HG02840 (cell line): Measurements from ENCODE around the gene TADA3.

ENCODE experiments used
- ATAC-seq: cut with Tn5 transposase; IDR thresholded peaks from one replicate; pipeline ENCODE4 v1.9.1; 2021; ENCODE audit warnings: mild to moderate bottlenecking, moderate library complexity, moderate number of reproducible peaks; ENCODE audit not compliant: unreplicated experiment, low FRiP score

TADA3 gene, protein sequence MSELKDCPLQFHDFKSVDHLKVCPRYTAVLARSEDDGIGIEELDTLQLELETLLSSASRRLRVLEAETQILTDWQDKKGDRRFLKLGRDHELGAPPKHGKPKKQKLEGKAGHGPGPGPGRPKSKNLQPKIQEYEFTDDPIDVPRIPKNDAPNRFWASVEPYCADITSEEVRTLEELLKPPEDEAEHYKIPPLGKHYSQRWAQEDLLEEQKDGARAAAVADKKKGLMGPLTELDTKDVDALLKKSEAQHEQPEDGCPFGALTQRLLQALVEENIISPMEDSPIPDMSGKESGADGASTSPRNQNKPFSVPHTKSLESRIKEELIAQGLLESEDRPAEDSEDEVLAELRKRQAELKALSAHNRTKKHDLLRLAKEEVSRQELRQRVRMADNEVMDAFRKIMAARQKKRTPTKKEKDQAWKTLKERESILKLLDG

GRCh38 chr3:9792405-9793160, at the start of gene TADA3, which contains the start of gene ARPC4:
Gene TADA3 (minus strand): TSS chr3:9792473. CDS start chr3:9791466, 1,007 bp downstream.
Gene ARPC4 (plus strand): TSS chr3:9793082. CDS start chr3:9793122, 40 bp downstream.
- ATAC-seq = peak; percentile 83

DNA sequence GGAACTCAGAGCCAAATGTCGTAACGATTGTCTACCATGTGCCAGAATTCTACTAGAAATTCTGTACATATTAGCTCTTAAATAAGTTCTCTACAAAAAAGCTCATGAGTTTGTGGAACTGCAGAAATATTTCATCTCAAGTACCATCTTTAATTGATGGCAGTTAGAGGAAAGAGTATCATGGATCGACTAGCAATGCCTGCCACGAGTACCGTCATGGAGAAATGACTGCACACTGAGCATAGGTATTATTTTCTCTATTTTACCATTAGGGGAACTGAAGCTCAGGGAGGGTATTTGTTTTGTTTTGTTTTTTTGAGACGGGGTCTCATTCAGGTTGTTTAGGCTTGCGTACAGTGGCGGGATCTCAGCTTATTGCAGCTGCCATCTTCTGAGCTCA, 48.7 kb upstream of the TADA3 start:
- ATAC-seq = no peak

DNA sequence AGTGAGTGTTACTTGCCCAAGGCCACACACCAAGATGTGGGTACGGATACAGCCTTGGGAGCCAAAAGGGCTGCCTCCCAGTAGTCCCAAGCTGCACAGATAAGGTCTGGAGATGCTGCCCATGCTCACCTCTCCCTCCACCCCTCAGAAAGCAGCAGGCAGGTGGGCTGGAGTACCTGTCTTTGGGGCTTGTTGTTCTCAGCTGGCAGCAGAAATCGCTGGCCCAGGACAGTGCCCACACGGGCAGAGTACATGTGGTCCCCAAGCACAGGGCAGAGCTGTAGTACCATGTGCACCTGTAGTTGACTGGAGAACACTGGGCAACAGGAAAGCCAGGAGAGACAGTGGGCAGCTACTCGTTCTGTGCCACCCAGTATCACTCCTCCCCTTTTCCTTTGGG, 46.6 kb upstream of the TADA3 start:
- ATAC-seq = no peak

DNA sequence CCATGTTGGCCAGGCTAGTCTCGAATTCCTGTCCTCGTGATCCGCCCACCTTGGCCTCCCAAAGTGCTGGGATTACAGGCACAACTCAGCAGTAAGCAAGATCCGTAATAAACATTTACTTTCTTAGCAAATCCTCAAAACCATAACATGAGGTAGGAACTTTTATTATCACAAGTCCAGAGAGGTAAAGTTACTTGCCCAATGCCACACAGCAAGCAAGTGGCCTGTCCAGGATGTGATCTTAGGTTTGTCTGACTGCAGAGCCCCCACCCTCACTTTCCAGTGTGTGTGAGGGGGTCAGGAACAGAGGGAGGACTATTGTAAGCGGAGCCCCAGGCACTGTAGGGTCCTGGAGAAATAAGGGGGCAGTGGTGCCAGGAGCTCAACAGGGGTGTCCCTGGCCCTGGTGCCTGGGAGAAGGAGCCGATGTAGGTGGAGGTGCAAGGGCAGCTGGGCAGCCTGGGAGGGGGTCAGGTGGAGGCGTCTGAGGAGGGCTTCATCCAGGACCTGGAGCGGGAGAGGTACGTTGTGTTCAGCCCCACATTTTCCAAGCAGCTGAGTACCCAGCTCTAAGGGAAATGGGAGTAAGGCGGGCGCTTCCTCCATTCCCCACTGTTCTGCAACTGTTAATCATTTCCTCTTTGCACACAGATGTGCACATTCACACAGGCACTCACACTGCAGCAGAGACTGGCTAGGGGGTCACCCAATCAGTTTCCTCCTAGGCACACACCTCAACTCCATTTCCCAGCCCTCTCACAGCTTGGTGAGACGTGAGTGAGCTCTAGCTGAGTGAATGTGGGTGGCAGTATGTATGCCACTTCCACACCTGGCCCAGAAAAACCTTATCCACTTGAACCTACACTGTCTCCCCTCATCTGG, 45.7 kb upstream of the TADA3 start:
- ATAC-seq = no peak

DNA sequence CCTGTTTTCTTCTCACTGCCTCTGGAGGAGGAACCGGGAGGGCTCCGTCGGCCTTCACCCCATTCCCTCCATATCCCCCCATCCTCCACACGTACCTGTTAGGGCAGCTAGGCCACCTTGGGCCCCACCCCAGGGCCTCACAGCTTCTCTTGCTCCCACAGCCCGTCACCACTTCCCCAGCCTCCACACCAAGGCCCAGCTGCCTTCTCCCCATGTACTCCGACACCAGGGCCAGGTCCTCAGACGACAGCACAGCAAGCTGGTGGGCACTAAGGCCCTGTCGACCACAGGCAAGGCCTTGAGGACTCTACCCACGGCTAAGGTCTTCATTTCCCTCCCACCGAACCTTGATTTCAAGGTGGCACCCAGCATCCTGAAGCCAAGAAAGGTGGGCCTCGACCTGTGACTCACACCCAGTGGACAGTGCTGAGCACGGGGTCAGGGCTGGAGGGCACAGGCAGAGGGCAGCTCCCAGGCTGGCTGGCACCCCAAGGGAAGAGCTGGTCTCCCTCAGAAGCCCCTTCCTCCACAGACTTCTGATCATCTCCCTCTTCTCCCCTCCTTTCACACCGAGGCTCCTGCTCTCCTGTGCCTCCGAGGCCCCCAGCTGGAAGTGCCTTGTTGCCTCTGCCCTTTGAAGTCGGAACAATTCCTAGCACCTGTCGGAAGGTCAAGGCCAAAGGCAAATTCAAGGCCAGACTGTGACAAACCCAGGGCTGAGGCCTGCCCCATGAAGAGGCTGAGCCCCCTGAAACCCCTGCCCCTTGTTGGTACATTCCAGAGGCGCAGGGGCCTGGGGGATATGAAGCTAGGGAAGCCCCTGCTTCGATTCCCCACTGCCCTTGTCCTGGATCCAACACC, 42.5 kb upstream of the TADA3 start:
- no peak for ATAC-seq

DNA sequence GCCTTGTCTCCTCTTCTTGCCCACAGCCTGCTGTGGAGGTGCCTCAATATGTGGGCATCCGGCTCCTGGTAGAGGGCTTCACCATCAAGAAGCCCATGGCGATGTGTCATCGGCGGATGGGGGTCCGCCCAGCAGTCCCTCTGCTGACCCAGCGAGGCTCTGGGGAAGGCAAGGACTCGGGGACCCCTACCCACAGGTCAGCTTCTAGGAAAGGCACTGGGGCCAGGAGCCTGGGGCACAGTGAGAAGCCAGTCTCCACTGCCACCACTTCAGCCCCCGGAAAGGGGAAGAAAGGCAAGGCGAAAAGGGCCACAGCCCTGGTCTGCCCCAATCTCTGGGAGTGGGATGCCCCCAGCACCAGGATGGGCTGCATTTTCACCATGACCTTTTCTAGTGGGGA, 40.8 kb upstream of the TADA3 start:
- ATAC-seq = no peak

GRCh38 chr3:9831253-9831652, 39.0 kb upstream of the TADA3 start:
- ATAC-seq = no peak

GRCh38 chr3:9828801-9829755, 36.8 kb upstream of the TADA3 start:
- no peak for ATAC-seq

GRCh38 chr3:9826815-9827573, 34.7 kb upstream of the TADA3 start:
- ATAC-seq = no peak

DNA sequence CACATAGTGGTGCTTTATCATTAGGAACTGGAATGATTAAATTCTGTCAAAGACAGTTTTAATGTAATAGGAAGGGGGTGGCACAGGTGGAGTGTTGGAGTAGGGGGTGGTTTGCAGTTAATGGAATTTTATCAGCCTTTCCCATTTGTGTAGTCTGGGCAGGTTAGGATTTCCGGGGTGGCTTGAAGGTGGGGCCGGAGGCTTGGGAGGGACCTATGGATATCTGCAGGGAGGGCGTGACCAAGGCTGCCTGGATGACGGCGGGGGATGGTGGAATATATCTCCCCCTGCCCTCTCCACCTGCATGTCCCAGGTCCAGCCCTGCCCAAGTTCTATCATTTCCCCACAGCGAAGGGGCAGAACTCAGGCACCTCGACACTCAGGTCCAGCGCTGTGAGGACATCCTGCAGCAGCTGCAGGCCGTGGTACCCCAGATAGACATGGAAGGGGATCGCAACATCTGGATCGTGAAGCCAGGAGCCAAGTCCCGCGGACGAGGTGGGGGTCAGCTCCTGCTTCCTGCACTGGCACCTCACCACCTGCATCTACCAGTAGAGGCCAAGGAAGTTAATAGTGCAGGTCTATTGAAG, 33.3 kb upstream of the TADA3 start:
- ATAC-seq = no peak

GRCh38 chr3:9820946-9821345, 28.7 kb upstream of the TADA3 start:
- no peak for ATAC-seq

GRCh38 chr3:9820543-9820942, 28.3 kb upstream of the TADA3 start:
- no peak for ATAC-seq

DNA sequence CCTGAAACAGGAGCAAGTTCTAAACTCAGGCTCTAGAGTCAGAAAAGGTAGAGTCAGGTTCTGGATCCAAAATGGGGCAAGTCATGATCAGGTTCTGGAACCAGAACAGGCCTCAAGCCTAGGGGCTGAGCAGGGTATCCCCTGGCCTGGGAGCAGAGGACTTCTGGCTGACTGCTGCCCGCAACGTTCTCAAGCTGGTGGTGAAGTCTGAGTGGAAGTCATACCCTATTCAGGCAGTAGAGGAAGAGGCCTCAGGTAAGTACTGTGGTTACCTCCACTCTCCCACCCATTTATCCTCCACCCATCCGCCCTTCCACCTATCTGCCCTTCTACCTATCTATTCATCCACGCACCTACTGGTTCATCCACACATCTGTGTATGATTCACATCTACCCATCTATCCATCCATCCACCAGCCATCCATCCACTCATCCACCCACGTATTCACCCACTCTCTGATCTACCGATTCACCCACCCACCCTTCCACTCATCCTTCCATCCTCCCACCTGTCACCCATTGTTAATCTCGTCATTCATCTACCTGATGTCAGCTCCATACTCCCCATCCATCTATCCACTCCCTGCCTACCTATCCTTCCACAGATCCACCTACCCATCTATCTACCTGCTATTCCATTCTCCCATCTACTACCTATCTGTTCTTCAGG, 26.5 kb upstream of the TADA3 start:
- ATAC-seq = no peak

- no peak for ATAC-seq
These were observed 25.2 kb upstream of the TADA3 start for GRCh38 chr3:9817436-9817835.

DNA sequence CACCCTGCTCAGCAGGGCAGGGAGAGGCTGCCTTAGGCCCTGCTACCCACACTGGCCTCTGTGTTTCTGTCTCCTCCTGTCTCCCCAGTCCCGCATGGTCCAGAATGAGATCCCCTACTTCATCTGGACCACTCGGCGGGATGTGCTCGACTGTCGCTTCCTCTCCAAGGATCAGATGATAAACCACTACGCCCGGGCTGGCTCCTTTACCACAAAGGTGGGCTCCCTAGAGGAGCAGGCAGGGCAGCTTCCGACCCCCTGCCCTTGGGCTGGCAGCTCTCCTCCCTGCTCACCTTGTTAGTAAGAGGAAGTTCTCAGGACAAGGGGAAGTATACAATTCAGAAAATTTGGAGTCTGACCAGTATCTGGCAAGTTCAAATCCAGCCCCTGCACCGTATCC, 23.7 kb upstream of the TADA3 start:
- no peak for ATAC-seq

GRCh38 chr3:9812870-9813483, 20.7 kb upstream of the TADA3 start:
- ATAC-seq = no peak

GRCh38 chr3:9810846-9811245, 18.6 kb upstream of the TADA3 start:
- ATAC-seq = no peak
